PC-9 (cell line): ENCODE data around the gene CFAP61. TPM values are rescaled to one million over a fixed set of nuclear protein-coding genes. Genes with fewer than 3 reads are reported as not detected.

Experiments
- BruUV-seq: library from RNA; stranded (reverse); fragments of 400-500 nt; replicated peaks from 2 replicates; lab custom pipeline; 2021; lab: Mats Ljungman, UMichigan
- CTCF ChIA-PET: fragments of 300-600 bp; sonication (Branson Sonifier 250); formaldehyde crosslinking; loops from one replicate; lab custom pipeline; 2022; ENCODE audit warnings: antibody characterized with exemption; lab: Charles Lee
- POLR2A ChIA-PET: fragments of 300-600 bp; sonication (Branson Sonifier 250); formaldehyde crosslinking; loops from one replicate; lab custom pipeline; 2022; ENCODE audit warnings: antibody characterized with exemption; ENCODE audit not compliant: unreplicated experiment; lab: Charles Lee
- DNase-seq, 2 experiments: peaks; one replicate each; pipeline versions ENCODE4 v3.0.0 to v3.0.0-alpha.2; 2015 to 2022; ENCODE audit warnings: mixed read lengths in 1 of 2
- H2AFZ ChIP-seq: fragments of 200-600 bp; sonication (generic); 2 replicates; pipeline ENCODE4 v1.8.1; 2017; ENCODE audit warnings: antibody characterized with exemption
- H3F3A ChIP-seq: fragments of 200-600 bp; sonication (generic); 2 replicates; pipeline ENCODE4 v1.8.1; 2017; ENCODE audit warnings: antibody characterized with exemption, mild to moderate bottlenecking, low read depth; ENCODE audit not compliant: insufficient read depth
- H3K27ac ChIP-seq: fragments of 200-600 bp; sonication (generic); 2 replicates; pipeline ENCODE4 v1.6.1; 2016; ENCODE audit warnings: mixed run types
- H3K27me3 ChIP-seq: fragments of 200-600 bp; sonication (generic); 2 replicates; pipeline ENCODE4 v1.6.1; 2016; ENCODE audit warnings: low read depth, mixed run types; ENCODE audit not compliant: insufficient read depth
- H3K36me3 ChIP-seq: fragments of 200-600 bp; sonication (generic); 2 replicates; pipeline ENCODE4 v1.6.1; 2016; ENCODE audit warnings: low read depth, mixed run types
- H3K4me1 ChIP-seq: fragments of 200-600 bp; sonication (generic); replicated peaks from 2 replicates; pipeline ENCODE4 v1.6.1; 2016; ENCODE audit warnings: mixed run types; ENCODE audit not compliant: insufficient read depth
- H3K4me2 ChIP-seq: fragments of 200-600 bp; sonication (generic); 2 replicates; pipeline ENCODE4 v1.6.1; 2017; ENCODE audit warnings: mixed run types
- H3K4me3 ChIP-seq: fragments of 200-600 bp; sonication (generic); 2 replicates; pipeline ENCODE4 v1.6.1; 2016; ENCODE audit warnings: mixed run types
- H3K79me2 ChIP-seq: fragments of 200-600 bp; sonication (generic); 2 replicates; pipeline ENCODE4 v1.6.1; 2017; ENCODE audit warnings: low read depth, mixed run types
- H3K9me2 ChIP-seq: fragments of 200-600 bp; sonication (generic); 2 replicates; pipeline ENCODE4 v1.8.1; 2017; ENCODE audit warnings: mild to moderate bottlenecking; ENCODE audit not compliant: insufficient read depth
- H3K9me3 ChIP-seq: fragments of 200-600 bp; sonication (generic); 2 replicates; pipeline ENCODE4 v1.8.1; 2016; ENCODE audit warnings: low read depth; ENCODE audit not compliant: insufficient read depth
- H4K20me1 ChIP-seq: fragments of 200-600 bp; sonication (generic); 2 replicates; pipeline ENCODE4 v1.8.1; 2017; ENCODE audit not compliant: insufficient read depth
- CTCF ChIP-seq: fragments of 200-600 bp; sonication (generic); conservative IDR thresholded peaks from 2 replicates; pipeline ENCODE4 v1.6.1; 2017; ENCODE audit warnings: mixed run types, antibody characterized with exemption, mild to moderate bottlenecking, moderate library complexity
- EZH2 ChIP-seq: fragments of 200-600 bp; sonication (generic); IDR thresholded peaks from 2 replicates; pipeline ENCODE4 v1.8.0; 2017; ENCODE audit warnings: antibody characterized with exemption, low read depth
- intact Hi-C: fragments of 100-400 bp; cut with micrococcal nuclease; formaldehyde crosslinking; loops from one replicate; pipeline ENCODE4 v1.10.0; 2022; ENCODE audit not compliant: unreplicated experiment
- total RNA-seq: library from RNA; stranded (reverse); gene quantifications from 2 replicates; pipeline ENCODE4 v1.2.3, GENCODE V29; 2021

CFAP61 gene
- total RNA-seq, 1 experiment from 2014 or later: 2.6 TPM

GRCh38 chr20:20341371-20341770 lies 289.0 kb downstream of the CFAP61 start:
- no peak overlapping the region for H2AFZ ChIP-seq
- H3K79me2 ChIP-seq: no peaks in the 10 kb centered on the region
- H3F3A ChIP-seq: no peaks in the 10 kb centered on the region
- H3K27ac ChIP-seq: no peak overlapping the region
- no peaks in the 10 kb centered on the region for H3K9me3 ChIP-seq
- no peaks in the 10 kb centered on the region for H4K20me1 ChIP-seq
- H3K4me1 ChIP-seq: no peaks in the 10 kb centered on the region
- H3K27me3 ChIP-seq: peaks cover 55% of the 10 kb centered on the region
- no peak overlapping the region for H3K4me2 ChIP-seq
- ChIA-PET POLR2A (no interaction called here), CTCF (no interaction called here)
- H3K36me3 ChIP-seq: no peaks in the 10 kb centered on the region
- H3K4me3 ChIP-seq: no peak overlapping the region
- no peaks in the 10 kb centered on the region for H3K9me2 ChIP-seq
- no TSS peak for BruUV-seq
- intact Hi-C loops: no loop called here
- TF ChIP-seq CTCF (no peak), EZH2 (no peak)
- no peak for DNase-seq

- H3K36me3 ChIP-seq: no peaks in the 10 kb centered on the region
- H3K9me3 ChIP-seq: no peaks in the 10 kb centered on the region
- H3K27me3 ChIP-seq: peaks cover 55% of the 10 kb centered on the region
- ChIA-PET POLR2A (no interaction called here), CTCF (no interaction called here)
- no peaks in the 10 kb centered on the region for H3K79me2 ChIP-seq
- no peak overlapping the region for H3K4me3 ChIP-seq
- no peaks in the 10 kb centered on the region for H3K9me2 ChIP-seq
- TF ChIP-seq CTCF (no peak), EZH2 (no peak)
- H4K20me1 ChIP-seq: no peaks in the 10 kb centered on the region
- intact Hi-C loops: no loop called here
- DNase-seq: no peak
- no peak overlapping the region for H3K4me2 ChIP-seq
- no peak overlapping the region for H3K27ac ChIP-seq
- BruUV-seq: no TSS peak
- H2AFZ ChIP-seq: no peak overlapping the region
- no peaks in the 10 kb centered on the region for H3F3A ChIP-seq
- H3K4me1 ChIP-seq: no peaks in the 10 kb centered on the region
These were observed 289.7 kb downstream of the CFAP61 start for GRCh38 chr20:20342066-20342465.

GRCh38 chr20:20343932-20344331 lies 291.6 kb downstream of the CFAP61 start:
- TF ChIP-seq EZH2 (no peak), CTCF (no peak)
- no peaks in the 10 kb centered on the region for H3K36me3 ChIP-seq
- BruUV-seq: no TSS peak
- no peak overlapping the region for H3K4me3 ChIP-seq
- no peak for DNase-seq
- no peaks in the 10 kb centered on the region for H4K20me1 ChIP-seq
- no peak overlapping the region for H2AFZ ChIP-seq
- ChIA-PET POLR2A (no interaction called here), CTCF (no interaction called here)
- no peaks in the 10 kb centered on the region for H3K79me2 ChIP-seq
- no peak overlapping the region for H3K4me2 ChIP-seq
- no peak overlapping the region for H3K27ac ChIP-seq
- H3K9me3 ChIP-seq: no peaks in the 10 kb centered on the region
- no peaks in the 10 kb centered on the region for H3K9me2 ChIP-seq
- peaks cover 42% of the 10 kb centered on the region for H3K27me3 ChIP-seq
- no peaks in the 10 kb centered on the region for H3F3A ChIP-seq
- no peaks in the 10 kb centered on the region for H3K4me1 ChIP-seq
- intact Hi-C loops: no loop called here
